Umbilical cord (tissue), 2 donors: Measurements from ENCODE around the gene RPTOR. TPM values are rescaled to one million over a fixed set of nuclear protein-coding genes. Genes with fewer than 3 reads are reported as not detected.
A peak's percentile ranks its signal among the peaks of the same experiment; 100 is the strongest.

Experiments
- DNase-seq: peaks from one replicate; pipeline ENCODE4 v3.0.0-alpha.2; 2015; ENCODE audit warnings: low spot score
- total RNA-seq: library from RNA; depleted of rRNA; stranded (reverse); fragments of >200 nt; gene quantifications from one replicate; pipeline ENCODE4 v1.2.3, GENCODE V29; 2014; ENCODE audit warnings: low replicate concordance; ENCODE audit not compliant: insufficient read depth

The RPTOR gene
- total RNA-seq, 1 donor from 2014 or later: 19.7 TPM

DNA sequence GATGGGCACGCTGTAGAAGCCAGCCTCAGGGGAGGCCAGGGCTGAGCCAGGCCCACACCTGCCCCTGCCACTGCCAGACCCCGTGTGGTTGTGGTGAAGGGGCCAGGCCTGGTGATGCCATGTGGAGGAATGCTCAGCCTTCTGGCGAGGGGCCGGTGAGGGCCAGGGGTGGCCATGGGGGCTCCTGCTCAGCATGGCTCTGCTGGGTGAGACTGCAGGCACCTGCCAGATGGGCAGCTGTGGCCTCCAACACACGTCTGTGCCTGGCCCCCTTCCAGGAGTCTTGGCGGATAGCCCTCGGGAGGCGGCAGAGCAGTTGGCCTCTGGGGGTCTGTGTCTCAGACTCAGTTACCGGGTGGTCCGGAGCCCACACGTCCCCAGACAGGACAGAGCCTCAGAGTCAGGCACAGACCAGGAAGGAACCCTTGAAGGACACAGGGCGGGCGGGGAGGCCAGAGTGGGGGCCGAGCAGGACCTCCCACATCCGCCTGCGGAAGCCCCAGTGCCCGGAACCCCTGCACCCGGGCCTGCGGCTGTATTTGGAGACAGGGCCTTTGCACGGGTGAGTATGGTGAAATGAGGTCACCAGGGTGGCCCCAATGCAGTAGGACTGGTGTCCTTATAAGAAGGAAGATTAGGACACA lies 424.5 kb downstream of the RPTOR start:
- DNase-seq: no peak

DNA sequence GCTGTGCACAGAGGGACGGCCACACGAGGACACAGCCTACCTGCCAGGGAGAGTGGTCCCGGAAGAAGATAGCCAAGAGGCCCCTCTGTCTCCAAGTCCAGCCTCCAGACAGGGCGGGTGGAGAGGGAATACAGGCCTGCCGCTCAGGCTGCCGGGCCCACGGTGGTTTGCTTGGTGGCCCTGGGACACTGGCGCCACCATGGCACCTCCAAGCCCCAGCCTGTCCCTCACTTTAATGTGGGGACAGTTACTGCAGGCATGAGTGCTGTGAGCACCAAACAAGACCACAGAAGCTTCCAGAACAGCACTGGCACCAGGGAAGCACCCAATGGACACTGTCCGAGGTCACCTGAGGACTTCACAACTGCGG lies 425.0 kb downstream of the RPTOR start:
- DNase-seq: no peak

DNA sequence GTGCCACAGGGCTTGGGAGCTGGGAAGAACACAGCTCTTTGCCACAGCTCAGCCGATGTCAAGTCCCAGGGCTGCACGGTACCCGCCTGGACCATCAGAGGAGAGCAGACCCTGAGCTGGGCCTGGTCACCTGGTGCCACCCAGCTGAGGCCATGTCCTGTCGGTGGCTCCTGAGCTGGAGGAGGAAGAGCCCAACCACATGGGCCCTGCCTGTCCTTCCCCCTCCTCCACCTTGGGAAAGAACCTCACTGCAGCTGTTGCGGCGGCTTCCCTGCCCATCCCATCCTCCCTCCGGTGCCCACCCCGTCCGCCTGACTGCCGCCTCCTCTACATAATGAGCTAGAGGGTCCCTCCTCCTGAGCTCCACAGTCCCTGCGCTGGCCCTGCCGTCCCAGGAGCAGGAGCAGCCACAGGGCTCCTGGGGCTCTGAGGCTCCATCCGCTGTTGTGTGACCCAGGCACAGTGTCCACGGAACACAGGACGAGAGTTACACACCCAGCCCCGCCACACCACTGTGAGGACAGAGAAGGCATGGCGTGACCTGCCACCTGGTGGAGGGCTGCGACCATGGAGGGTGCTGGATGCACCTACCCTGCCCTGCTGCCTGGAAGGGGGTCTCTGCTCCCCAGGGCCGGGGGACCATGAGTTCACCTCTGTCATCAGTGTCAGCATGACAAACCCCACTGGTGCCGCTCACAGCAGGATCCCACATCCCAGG lies 425.6 kb downstream of the RPTOR start:
- DNase-seq: no peak

DNA sequence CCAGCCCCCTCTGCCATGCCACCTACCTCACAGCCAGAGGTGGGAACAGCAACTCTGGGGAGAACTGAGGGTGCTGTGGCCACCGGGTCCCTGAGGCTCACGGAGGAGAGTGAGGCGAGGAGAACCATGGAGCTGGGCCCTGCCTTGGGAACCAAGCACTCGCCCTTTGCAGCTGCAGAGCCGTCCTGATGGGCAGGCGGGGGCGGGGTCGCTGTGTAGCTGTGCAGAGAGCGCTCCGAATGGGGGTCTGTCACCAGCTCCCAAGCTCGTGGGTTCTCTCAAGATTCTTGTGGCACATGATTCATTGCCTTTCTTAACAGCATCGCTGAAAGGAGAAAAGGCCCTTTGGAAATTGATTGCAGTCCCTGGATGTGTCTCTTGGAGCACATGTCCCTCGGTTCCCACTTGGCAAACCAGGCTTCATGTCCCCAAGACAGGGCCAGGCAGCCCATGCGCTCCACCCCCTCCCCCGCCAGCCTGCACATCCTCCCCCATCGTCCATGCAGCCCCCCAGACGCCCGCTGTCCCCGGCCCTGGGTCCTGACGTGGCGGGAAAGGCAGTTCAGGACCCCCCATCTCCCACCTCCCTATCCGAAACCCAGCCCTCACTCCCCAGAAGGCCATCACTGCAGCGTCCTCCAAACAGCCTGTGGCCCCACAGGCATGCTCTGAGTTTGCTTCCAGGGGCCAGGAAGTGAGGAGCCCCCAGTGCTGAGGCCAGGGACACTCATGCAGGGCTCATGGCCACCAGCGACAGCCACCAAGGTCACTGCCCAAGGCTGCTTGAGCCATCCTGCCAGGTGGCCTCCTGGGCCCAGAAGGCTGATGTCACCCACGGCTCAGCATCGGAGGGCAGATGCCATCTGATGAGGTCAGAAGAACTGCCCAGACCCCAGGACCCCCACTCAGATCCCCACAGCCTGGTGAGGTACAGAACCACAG lies 426.4 kb downstream of the RPTOR start:
- no peak for DNase-seq

DNA sequence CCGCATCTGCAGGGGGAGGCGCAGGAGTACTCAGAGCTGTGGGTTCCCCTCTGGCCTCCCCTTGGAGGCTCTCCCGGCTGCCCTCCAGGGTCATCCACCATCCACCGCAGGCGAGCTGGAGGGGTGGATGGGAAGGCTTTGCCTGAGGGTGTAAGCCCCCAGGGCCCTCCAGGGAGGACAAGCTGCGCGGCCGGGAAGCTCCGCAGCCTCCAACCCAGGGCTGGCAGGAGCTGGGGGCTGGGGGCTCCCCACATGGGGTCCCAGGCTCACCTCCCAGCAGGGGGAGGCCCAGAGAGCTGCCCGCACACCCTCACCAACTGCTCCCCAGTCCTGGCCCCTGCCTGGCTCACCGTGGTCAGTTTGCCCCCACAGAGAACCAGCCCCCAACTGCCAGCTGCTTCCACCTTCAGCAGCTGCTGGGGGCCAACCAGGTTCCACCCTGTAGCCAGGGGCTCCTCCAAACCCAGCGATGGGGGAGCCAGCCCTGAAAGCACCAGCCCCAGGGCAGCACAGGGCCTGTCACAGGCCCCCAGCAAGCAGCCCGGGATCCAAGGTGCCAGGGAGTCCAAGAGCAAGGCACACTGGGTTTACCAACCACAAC lies 427.2 kb downstream of the RPTOR start:
- no peak for DNase-seq

DNA sequence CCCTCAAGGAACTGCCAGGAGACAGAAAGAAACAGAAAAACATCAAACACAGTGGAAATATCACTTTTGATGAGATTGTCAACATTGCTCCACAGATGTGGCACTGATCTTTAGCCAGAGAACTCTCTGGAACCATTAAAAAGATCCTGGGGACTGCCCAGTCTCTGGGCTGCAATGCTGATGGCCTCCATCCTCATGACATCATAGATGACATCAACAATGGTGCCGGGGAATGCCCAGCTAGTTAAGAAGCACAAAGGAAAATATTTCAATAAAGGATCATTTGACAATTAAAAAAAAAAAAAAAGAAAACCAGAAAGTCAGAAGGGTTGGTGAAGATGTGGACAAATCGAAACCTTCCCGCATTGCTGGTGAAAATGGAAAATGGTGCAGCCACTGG lies 432.1 kb downstream of the RPTOR start:
- DNase-seq: no peak

DNA sequence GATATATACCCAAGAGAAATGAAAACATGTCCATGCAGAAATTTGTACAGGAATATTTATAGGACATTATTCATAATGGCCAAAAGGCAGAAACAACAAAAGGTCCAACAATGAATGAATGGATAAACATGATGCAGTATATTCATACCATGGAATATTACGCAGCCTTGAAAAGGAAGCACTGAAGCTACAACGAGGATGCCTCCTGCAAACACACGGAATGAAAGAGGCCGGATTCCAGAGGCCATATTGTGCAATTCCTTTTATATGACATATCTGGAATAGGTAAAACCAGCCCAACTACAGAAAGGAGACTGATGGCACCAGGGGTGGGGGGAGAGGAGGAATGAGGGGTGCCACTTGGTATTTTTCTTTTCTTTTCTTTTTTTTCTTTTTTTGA lies 432.5 kb downstream of the RPTOR start:
- no peak for DNase-seq

DNA sequence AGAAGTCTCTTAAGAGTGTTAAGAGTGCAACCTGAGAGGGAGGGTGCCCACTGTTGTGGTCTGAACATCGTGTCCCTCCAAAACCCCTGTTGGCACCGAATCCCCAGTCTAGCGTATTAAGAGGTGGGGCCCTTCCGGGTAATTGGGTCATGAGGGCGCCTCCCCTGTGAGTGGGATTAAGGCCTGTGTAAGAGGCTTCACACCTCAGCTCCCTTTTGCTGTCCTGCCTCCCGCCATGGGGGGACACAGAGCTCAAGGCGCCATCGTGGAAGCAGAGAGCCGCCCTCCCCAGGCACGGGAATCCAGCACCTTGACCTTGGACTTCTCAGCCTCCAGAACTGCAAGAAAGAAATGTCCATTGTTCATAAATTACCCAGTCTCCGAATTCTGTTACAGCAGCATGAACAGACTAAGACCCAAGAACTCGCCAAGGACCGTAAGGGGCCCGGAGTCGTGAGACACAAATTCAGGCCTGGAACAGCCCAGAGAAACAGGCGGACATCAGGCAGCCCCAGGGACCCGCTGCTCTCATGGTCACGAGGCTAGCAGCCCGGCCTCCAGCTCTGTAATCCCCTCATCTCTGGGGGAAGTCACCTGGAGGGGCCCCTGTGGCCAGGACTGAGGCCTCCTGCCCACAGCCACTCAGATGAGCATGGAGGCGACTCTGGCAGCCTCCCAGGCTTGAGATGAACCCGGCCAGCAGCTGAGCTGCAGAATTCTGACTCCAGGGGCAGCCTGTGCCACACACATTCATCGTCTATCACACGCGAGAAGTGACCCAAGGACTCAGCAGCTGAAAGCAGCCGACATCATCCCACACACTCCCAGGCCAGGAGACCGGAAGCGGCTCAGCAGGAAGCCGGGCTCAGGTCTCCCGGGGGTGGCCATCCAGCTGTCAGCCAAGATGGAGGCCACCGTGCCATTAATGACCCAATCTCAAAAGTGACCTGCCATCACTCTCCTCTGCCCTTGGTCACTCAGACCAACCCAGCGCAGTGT lies 434.2 kb downstream of the RPTOR start:
- no peak for DNase-seq

DNA sequence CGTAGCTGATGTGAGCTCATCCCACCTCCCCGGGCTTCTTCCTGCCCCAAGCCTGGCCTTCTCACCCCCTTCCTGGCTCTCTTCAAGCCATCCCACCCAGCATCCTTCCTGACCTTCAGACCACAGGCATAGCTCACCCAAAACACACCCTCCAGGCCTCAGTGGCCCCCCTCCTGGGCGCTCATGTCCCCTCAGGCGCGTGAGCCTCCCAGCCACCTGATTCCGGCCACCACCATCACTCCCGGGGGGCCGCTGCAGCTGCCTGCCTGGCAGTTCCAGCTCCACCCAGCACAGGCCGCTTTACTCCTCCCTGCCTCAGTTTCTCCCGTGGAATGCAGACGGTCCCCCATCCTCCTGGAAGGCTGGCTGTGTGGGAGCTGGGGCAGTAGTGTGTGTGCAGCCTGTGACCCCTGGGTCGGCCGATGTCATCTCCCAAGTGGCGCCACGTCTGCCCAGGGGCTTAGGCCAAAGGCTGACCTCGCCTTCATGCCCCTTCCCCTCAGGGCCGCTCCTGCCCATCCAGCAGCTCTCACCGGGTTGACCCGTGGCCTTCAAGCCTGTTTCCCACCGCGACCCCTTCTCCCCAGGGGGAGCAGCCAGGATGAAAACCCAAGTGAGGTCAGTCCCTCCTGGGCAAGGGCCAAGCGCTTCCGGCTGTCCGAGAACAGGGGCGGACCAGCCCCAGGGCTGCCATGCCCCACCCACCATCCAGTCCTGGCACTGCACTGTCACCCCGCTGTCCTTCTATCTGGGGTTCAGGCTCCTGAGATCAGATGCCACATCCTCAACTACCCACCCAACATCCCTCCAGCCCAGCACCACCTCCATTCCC lies 435.1 kb downstream of the RPTOR start:
- DNase-seq: no peak

DNA sequence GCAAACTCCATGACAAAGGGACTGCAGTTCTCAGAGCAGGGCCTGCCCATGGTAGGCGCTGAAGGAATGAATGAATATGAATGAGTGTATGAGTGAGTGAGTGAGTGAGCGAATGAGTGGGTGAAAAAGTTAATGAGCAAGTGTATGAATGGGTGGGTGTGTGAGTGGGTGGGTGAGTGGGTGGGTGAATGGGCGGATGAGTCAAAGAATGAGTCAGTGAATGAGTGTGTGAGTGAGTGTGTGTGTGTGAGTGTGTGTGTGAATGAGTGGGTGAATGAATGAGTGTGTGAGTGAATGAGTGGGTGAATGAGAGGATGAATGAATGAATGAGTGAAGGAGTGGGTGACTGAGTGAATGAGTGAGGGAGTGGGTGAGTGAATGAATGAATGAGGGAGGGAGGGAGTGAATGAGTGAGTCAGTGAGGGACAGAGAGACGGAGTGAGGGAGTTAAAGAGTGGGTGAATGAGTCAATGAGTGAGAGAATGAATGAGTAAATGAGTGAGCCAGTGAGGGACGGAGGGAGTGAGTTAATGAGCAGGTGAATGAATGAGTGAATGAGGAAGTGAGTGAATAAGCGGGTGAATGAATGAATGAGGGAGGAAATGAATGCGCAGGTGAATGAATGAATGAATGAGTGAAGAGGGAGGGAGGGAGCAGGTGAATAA lies 435.9 kb downstream of the RPTOR start:
- no peak for DNase-seq

DNA sequence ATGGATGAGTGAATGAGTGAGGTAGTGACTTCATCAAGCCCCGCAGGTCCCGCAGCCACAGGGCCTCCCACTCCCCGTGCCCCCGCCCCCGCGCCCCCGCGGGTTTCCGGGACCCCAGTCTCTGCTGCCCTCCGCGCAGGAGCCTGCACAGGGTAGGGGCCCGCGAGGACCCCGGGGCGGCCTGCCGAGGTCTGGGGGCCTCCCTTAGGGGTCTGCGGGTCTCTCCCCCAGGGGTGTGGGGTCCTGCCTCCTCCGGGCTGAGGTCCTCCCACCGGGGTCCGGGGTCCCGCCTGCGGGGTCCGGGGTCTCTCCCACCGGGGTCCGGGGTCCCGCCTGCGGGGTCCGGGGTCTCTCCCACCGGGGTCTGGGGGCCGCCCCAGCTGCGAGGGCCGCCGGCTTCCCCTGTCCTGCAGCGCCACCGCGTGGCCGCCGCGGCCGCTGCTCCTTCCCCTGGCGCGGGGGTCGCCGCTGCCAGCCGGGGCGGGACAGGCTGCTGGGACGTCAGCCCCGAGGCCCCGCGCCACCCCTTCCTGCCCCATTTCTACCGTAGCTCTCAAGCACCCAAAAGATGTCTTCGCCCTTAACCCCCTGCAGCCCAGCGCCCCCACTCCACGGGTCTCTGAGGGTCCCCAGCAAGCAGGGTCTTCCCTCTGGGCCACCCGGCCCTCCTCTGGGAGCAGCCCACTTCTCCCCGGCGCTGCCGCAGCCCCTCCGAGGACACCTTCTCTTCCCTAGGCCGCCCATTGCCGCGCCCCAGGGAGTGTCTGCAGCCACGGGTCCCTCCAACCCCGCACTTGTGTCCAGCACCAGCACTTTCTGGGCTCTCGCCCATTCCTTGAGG lies 436.6 kb downstream of the RPTOR start:
- DNase-seq: no peak

DNA sequence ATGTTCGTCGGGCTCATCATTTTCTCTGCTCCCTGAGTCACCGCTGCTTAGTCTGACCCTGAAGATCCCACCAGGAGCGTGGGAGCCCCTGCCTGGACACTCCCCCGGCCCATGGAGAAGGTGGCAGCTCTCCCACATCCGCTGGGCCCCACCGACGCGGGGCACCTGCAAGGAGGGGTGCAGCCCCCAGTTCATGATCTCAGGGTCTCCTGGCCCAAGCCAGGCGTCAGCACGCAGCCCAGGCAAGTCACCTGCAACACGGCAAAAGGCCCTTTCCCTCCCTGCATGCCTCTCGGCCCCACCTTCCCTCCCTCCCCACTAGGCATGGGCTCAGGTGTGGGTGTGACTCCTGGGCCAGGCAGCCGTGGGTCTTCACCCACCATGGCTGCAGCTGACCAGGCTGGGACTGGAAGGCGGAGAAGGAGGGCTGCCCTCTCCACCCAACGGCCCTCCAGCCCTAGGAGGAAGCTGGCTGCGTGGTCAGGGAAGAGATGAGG lies 437.3 kb downstream of the RPTOR start:
- no peak for DNase-seq

DNA sequence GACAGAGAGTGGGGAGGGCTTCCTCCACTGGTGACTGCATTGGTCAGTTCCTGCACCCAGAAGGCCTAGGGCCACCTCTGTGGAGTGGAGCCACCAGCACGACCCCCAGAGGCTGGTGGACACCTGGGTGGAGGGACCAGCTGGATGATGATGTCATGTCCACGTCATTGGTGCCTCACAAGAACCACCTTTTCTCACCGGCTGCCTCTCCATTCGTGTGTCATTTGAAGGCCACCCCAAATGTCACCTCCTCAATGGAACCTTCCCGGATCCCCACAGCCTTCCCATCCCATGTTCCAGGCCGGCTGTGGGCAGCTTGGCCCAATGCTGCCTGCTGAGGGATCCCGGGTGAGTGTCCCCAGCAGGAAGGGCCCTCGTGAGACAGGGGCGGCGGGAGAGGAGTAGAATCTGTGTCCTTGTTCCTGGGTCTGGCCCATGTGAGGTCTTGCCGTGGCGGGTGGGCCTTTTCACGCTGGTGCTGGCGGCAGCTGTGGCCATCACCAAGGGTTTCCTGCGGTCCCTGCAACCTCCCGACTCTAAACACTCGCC lies 437.9 kb downstream of the RPTOR start:
- DNase-seq: no peak

DNA sequence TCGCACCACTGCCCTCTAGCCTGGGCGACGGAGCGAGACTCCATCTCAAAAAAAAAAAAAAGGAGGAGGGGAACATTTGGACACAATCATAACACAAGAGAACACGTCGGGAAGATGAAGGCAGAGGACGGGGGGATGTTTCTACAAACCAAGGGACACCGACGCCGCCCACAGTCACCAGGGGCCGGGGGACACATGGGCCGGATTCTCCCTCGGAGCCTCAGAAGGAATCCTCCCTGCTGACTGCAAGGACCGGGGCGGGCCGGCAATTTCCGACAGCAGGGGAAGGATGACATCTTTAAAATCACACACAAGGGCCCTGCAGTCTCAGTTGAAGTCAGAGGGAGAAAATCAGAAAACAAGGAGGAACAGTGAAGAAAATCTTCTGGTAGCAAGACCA lies 438.9 kb downstream of the RPTOR start:
- no peak for DNase-seq

DNA sequence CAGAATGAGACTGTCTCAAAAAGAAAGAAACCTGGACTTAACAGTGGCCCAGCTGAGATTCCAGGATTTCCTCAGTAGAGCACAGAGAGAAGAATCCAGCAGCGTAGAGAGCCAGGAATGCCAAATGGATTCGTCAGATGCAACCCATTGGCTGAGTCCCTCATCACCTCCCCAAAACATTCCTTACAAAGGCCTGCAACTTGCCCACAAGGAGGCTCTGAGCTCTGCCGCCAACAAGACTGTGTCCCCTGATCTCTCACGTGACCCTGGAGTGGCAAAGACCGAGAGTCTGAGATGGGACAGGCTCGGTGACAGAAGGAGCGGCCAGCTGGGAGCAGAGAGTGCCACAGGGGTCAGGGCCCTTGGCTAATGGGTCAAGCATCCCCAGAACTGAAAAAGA lies 440.1 kb downstream of the RPTOR start:
- peak; percentile 86 for DNase-seq

DNA sequence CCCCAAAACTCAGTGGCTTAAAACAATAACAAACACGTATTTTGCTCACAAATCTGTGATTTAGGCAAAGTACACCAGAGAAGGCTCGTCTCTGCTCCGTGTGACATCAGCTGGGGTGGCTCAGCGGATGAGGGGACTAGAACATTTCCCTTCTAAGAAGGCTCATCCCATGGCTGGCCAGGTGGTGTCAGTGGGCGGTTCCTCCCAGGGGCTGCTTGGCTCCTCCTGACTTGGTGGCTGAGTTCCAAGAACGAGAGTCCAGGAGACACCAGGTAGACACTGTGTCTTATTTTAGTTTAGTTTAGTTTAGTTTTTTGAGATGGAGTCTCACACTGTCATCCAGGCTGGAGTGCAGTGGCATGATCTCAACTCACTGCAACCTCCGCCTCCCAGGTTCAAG lies 441.4 kb downstream of the RPTOR start:
- DNase-seq: no peak

DNA sequence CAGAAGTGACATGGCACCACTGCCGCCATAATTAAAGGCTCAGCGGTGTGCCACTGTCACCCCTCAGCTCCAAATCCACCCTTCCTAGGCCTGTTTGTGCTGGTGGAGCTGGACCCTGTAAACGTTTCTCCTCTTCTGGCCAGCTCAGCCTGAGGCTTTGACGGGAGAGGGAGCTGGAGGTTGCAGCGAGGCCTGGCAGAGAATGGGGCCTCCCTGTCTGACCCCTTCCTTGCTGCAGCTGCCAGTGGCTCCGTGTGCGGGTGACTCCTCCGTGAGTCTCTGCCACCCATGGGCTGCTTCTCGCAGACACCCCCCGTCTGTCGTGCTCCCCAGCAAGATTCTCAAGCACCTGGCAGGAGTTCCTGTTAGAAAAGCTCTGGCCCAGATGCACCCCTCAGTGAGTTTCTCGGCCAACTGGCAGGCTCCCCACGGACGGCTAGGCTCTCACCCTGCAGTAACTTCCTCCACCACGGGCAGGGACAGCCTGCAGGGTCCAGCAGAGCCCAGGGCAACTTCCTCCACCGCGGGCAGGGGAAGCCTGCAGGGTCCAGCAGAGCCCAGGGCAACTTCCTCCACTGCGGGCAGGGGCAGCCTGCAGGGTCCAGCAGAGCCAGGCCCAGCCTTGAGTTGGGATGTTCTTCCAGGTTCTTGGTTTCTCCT lies 442.3 kb downstream of the RPTOR start:
- no peak for DNase-seq
